Caco-2 (cell line): ENCODE measurements around the gene ZDHHC20. TPM values are rescaled to one million over a fixed set of nuclear protein-coding genes. Genes with fewer than 3 reads are reported as not detected.

Source experiments
- BruUV-seq: library from RNA; stranded (reverse); fragments of 400-500 nt; replicated peaks from 2 replicates; lab custom pipeline; 2021; lab: Mats Ljungman, UMichigan
- CTCF ChIA-PET: fragments of 300-600 bp; sonication (Branson Sonifier 250); formaldehyde crosslinking; loops from one replicate; lab custom pipeline; 2022; ENCODE audit warnings: antibody characterized with exemption; lab: Charles Lee
- POLR2A ChIA-PET: fragments of 300-600 bp; sonication (Branson Sonifier 250); formaldehyde crosslinking; loops from one replicate; lab custom pipeline; 2022; ENCODE audit warnings: antibody characterized with exemption; lab: Charles Lee
- DNase-seq, 2 experiments: peaks; one replicate each; pipeline versions ENCODE4 v3.0.0 to v3.0.0-alpha.2; 2020 to 2022
- H3K27me3 ChIP-seq: replicated peaks from 2 replicates; pipeline ENCODE4 v1.6.0; 2011; ENCODE audit warnings: low read length; ENCODE audit not compliant: control insufficient read depth, insufficient read depth
- H3K36me3 ChIP-seq: 2 replicates; pipeline ENCODE4 v1.5.1; 2011; ENCODE audit warnings: low read length; ENCODE audit not compliant: control insufficient read depth, insufficient read depth
- H3K4me1 ChIP-seq: fragments of 250-450 bp; sonication (Bioruptor Pico); 2 replicates; pipeline ENCODE4 v1.5.1; 2020; ENCODE audit warnings: mild to moderate bottlenecking
- H3K4me3 ChIP-seq: 2 replicates; pipeline ENCODE4 v1.5.1; 2011; ENCODE audit warnings: low read depth, mild to moderate bottlenecking, control low read depth, low read length
- H3K9me3 ChIP-seq: fragments of 250-450 bp; sonication (Bioruptor Pico); 2 replicates; pipeline ENCODE4 v1.5.1; 2020; ENCODE audit warnings: mild to moderate bottlenecking, moderate library complexity
- H3K27ac Mint-ChIP-seq: one replicate; pipeline ENCODE4 v1.8.0; 2022; ENCODE audit warnings: mixed read lengths; ENCODE audit not compliant: unreplicated experiment
- H3K27me3 Mint-ChIP-seq: one replicate; pipeline ENCODE4 v1.8.0; 2022; ENCODE audit warnings: mixed read lengths; ENCODE audit not compliant: insufficient read depth, unreplicated experiment
- H3K36me3 Mint-ChIP-seq: one replicate; pipeline ENCODE4 v1.8.0; 2022; ENCODE audit warnings: mild to moderate bottlenecking, mixed read lengths; ENCODE audit not compliant: insufficient read depth, unreplicated experiment
- H3K4me1 Mint-ChIP-seq: one replicate; pipeline ENCODE4 v1.8.0; 2022; ENCODE audit warnings: low read depth, mixed read lengths; ENCODE audit not compliant: unreplicated experiment
- H3K4me3 Mint-ChIP-seq: one replicate; pipeline ENCODE4 v1.8.0; 2022; ENCODE audit warnings: mild to moderate bottlenecking, moderate library complexity, mixed read lengths; ENCODE audit not compliant: unreplicated experiment
- H3K9me3 Mint-ChIP-seq: one replicate; pipeline ENCODE4 v1.8.0; 2022; ENCODE audit warnings: mixed read lengths; ENCODE audit not compliant: unreplicated experiment
- CTCF ChIP-seq, 2 experiments: fragments of 200-600 bp in 1 of 2; IDR thresholded peaks; 1 replicate in 1 of 2; 2 replicates in 1 of 2; pipeline versions ENCODE4 v1.5.1 to v1.8.0; 2011 to 2022; ENCODE audit warnings: antibody characterized with exemption in 1 of 2, control low read depth in 1 of 2, inconsistent platforms in 1 of 2, low read depth in 1 of 2, low read length in 1 of 2, mild to moderate bottlenecking in 1 of 2, moderate library complexity in 1 of 2; ENCODE audit not compliant: insufficient read depth in 1 of 2, severe bottlenecking in 1 of 2, unreplicated experiment in 1 of 2
- intact Hi-C: fragments of 100-400 bp; cut with micrococcal nuclease; formaldehyde crosslinking; loops from one replicate; pipeline ENCODE4 v1.10.0; 2022; ENCODE audit not compliant: unreplicated experiment
- total RNA-seq: library from RNA; stranded (reverse); gene quantifications from 2 replicates; pipeline ENCODE4 v1.2.3, GENCODE V29; 2022

Gene ZDHHC20
- total RNA-seq, 1 experiment from 2014 or later = 87.9 TPM

- H3K27ac Mint-ChIP-seq = no peak overlapping the region
- no peak overlapping the region for H3K4me3 Mint-ChIP-seq
- Histone ChIP-seq H3K9me3 (0 out of 2 replicates have a peak, but pooled peaks cover 2% of the 10 kb centered on the region), H3K27me3 (no peaks in the 10 kb centered on the region), H3K36me3 (no peaks in the 10 kb centered on the region), H3K4me3 (no peak overlapping the region), H3K4me1 (0 out of 2 replicates have a peak, but pooled peaks cover 8% of the 10 kb centered on the region)
- peaks cover 18% of the 10 kb centered on the region for H3K36me3 Mint-ChIP-seq
- no peaks in the 10 kb centered on the region for H3K27me3 Mint-ChIP-seq
- H3K9me3 Mint-ChIP-seq = peaks cover 12% of the 10 kb centered on the region
- no peak for DNase-seq
- ChIA-PET POLR2A (no interaction called here), CTCF (no interaction called here)
- peaks cover 6% of the 10 kb centered on the region for H3K4me1 Mint-ChIP-seq
- no TSS peak for BruUV-seq
- no peak for TF ChIP-seq CTCF (IDR thresholded peaks at IDR 0.05; ENCODE audit: insufficient read depth in 1 of 2, low read depth in 1 of 2, low read length in 1 of 2, severe bottlenecking in 1 of 2, unreplicated experiment in 1 of 2)
- intact Hi-C loops = no loop called here
Observed at GRCh38 chr13:21434588-21434987, 24.5 kb downstream of the ZDHHC20 start.

GRCh38 chr13:21429211-21429610, 29.9 kb downstream of the ZDHHC20 start:
- H3K27ac Mint-ChIP-seq = no peak overlapping the region
- intact Hi-C loops = no loop called here
- H3K4me1 Mint-ChIP-seq = peaks cover 14% of the 10 kb centered on the region
- H3K36me3 Mint-ChIP-seq = peaks cover 6% of the 10 kb centered on the region
- Histone ChIP-seq H3K4me1 (no peaks in the 10 kb centered on the region), H3K36me3 (0 out of 2 replicates have a peak, but pooled peaks cover 2% of the 10 kb centered on the region), H3K9me3 (0 out of 2 replicates have a peak, but pooled peaks cover 4% of the 10 kb centered on the region), H3K4me3 (no peak overlapping the region), H3K27me3 (no peaks in the 10 kb centered on the region)
- no peak for TF ChIP-seq CTCF (IDR thresholded peaks at IDR 0.05; ENCODE audit: insufficient read depth in 1 of 2, low read depth in 1 of 2, low read length in 1 of 2, severe bottlenecking in 1 of 2, unreplicated experiment in 1 of 2)
- DNase-seq = no peak
- ChIA-PET POLR2A (no interaction called here), CTCF (no interaction called here)
- H3K4me3 Mint-ChIP-seq = no peak overlapping the region
- H3K27me3 Mint-ChIP-seq = no peaks in the 10 kb centered on the region
- H3K9me3 Mint-ChIP-seq = peaks cover 19% of the 10 kb centered on the region
- BruUV-seq = no TSS peak

- Histone ChIP-seq H3K4me3 (no peak overlapping the region), H3K27me3 (no peaks in the 10 kb centered on the region), H3K4me1 (no peaks in the 10 kb centered on the region), H3K9me3 (0 out of 2 replicates have a peak, but pooled peaks cover 4% of the 10 kb centered on the region), H3K36me3 (0 out of 2 replicates have a peak, but pooled peaks cover 2% of the 10 kb centered on the region)
- Mint-ChIP-seq H3K9me3 (peaks cover 19% of the 10 kb centered on the region), H3K4me1 (peaks cover 14% of the 10 kb centered on the region), H3K36me3 (peaks cover 6% of the 10 kb centered on the region), H3K27ac (no peak overlapping the region), H3K27me3 (no peaks in the 10 kb centered on the region), H3K4me3 (no peak overlapping the region)
- POLR2A ChIA-PET = no interaction called here
- TF ChIP-seq CTCF (IDR thresholded peaks at IDR 0.05; ENCODE audit: insufficient read depth in 1 of 2, low read depth in 1 of 2, low read length in 1 of 2, severe bottlenecking in 1 of 2, unreplicated experiment in 1 of 2) = no peak
- DNase-seq = no peak
- intact Hi-C loops = no loop called here
- no TSS peak for BruUV-seq
- CTCF ChIA-PET = no interaction called here
Observed at GRCh38 chr13:21427741-21428140, 31.4 kb downstream of the ZDHHC20 start.
